Measurements from ENCODE around the gene HOXA11. TPM values are rescaled to one million over a fixed set of nuclear protein-coding genes. Genes with fewer than 3 reads are reported as not detected.

HOXA11 gene
- total RNA-seq, 4 donors from 2014 or later, result not detected

- TF ChIP-seq CTCF (IDR thresholded peaks at IDR 0.05) (no peak), POLR2A (IDR thresholded peaks at IDR 0.05) (no peak)
- H3K36me3 ChIP-seq, result no peaks in the 10 kb centered on the region
- WGBS, 2 donors, result 25 to 27% methylated on average over 18 of the region's 18 CpGs
- DNase-seq, result no peak
- H3K27me3 ChIP-seq, result peaks cover 75% of the 10 kb centered on the region
- H3K27ac ChIP-seq, result no peak overlapping the region
- no peak overlapping the region for H3K4me3 ChIP-seq (replicated peaks in 1 of 3)
- no peaks in the 10 kb centered on the region for H3K9me3 ChIP-seq
- peaks cover 11 to 36% of the 10 kb centered on the region in 2 donors for H3K4me1 ChIP-seq
- intact Hi-C loops (cut with DNase I), result loop anchor here (5.0 to 10.0 kb wide), 2 partner anchors 825 to 897 kb away; no protein-coding TSS in a partner anchor
These were observed 12.4 kb upstream of the HOXA11 start for GRCh38 chr7:27197137-27198042.

GRCh38 chr7:27196287-27196767 lies 11.3 kb upstream of the HOXA11 start:
- 1 to 8% methylated on average over 6 of the region's 6 CpGs for WGBS, 2 donors
- H3K27me3 ChIP-seq, result peaks cover 75% of the 10 kb centered on the region
- H3K9me3 ChIP-seq, result no peaks in the 10 kb centered on the region
- no peaks in the 10 kb centered on the region for H3K36me3 ChIP-seq
- peak; percentile 87 to 91 for DNase-seq
- no peak overlapping the region for H3K4me3 ChIP-seq (replicated peaks in 1 of 3)
- TF ChIP-seq POLR2A (IDR thresholded peaks at IDR 0.05) (no peak), CTCF (IDR thresholded peaks at IDR 0.05) (peak in 5 of 6 experiments; percentile 57 to 81 (median 73))
- H3K27ac ChIP-seq, result no peak overlapping the region
- peaks cover 11 to 39% of the 10 kb centered on the region in 2 donors for H3K4me1 ChIP-seq
- intact Hi-C loops (cut with DNase I), result loop anchor here (5.0 to 10.0 kb wide), 2 partner anchors 826 to 898 kb away; no protein-coding TSS in a partner anchor

- DNase-seq, result no peak
- Histone ChIP-seq H3K4me1 (peaks cover 11 to 30% of the 10 kb centered on the region in 2 donors), H3K4me3 (replicated peaks in 1 of 3) (no peak overlapping the region), H3K9me3 (no peaks in the 10 kb centered on the region), H3K36me3 (no peaks in the 10 kb centered on the region), H3K27me3 (peaks cover 76% of the 10 kb centered on the region), H3K27ac (no peak overlapping the region)
- 40 to 52% methylated on average over 9 of the region's 9 CpGs for WGBS, 2 donors
- TF ChIP-seq POLR2A (IDR thresholded peaks at IDR 0.05) (no peak), CTCF (IDR thresholded peaks at IDR 0.05) (no peak)
- intact Hi-C loops (cut with DNase I), result loop anchor here (5.0 to 10.0 kb wide), 2 partner anchors 827 to 900 kb away; no protein-coding TSS in a partner anchor
These were observed 9.8 kb upstream of the HOXA11 start for GRCh38 chr7:27194686-27195379.

- H3K27me3 ChIP-seq, result peaks cover 80% of the 10 kb centered on the region
- H3K4me1 ChIP-seq, result peaks cover 12 to 28% of the 10 kb centered on the region in 2 donors
- no peak overlapping the region for H3K4me3 ChIP-seq (replicated peaks in 1 of 3)
- DNase-seq, result no peak
- 48 to 59% methylated on average over 2 of the region's 2 CpGs for WGBS, 2 donors
- intact Hi-C loops (cut with DNase I), result loop anchor here (10.0 kb wide), 1 partner anchor 901 kb away; no protein-coding TSS in a partner anchor
- no peaks in the 10 kb centered on the region for H3K36me3 ChIP-seq
- H3K27ac ChIP-seq, result no peak overlapping the region
- no peaks in the 10 kb centered on the region for H3K9me3 ChIP-seq
- TF ChIP-seq CTCF (IDR thresholded peaks at IDR 0.05) (no peak), POLR2A (IDR thresholded peaks at IDR 0.05) (no peak)
These were observed 8.9 kb upstream of the HOXA11 start for GRCh38 chr7:27194002-27194352.
